BJ (cell line): ENCODE data around the gene BCAR3. TPM values are rescaled to one million over a fixed set of nuclear protein-coding genes. Genes with fewer than 3 reads are reported as not detected.
A peak's percentile ranks its signal among the peaks of the same experiment; 100 is the strongest.

Experiments
- CTCF ChIA-PET: fragments of 350-600 bp; formaldehyde crosslinking; extraction: SDS; loops from one replicate; lab custom pipeline; 2021; ENCODE audit warnings: antibody characterized with exemption, inconsistent platforms; lab: Yijun Ruan, JAX
- POLR2A ChIA-PET: fragments of 300-600 bp; sonication (Branson Sonifier 250); formaldehyde crosslinking; extraction: SDS; loops from one replicate; lab custom pipeline; 2021; ENCODE audit warnings: antibody characterized with exemption; lab: Charles Lee
- DNase-seq: peaks from one replicate; pipeline ENCODE4 v3.0.0-alpha.2; 2011; ENCODE audit warnings: low read depth
- H3K27me3 ChIP-seq: 2 replicates; pipeline ENCODE4 v1.6.0; 2011; ENCODE audit warnings: low read length; ENCODE audit not compliant: control insufficient read depth, insufficient read depth
- H3K36me3 ChIP-seq: 2 replicates; pipeline ENCODE4 v1.5.1; 2011; ENCODE audit warnings: low read length; ENCODE audit not compliant: control insufficient read depth, insufficient read depth
- H3K4me3 ChIP-seq: 2 replicates; pipeline ENCODE4 v1.5.1; 2011; ENCODE audit warnings: low read depth, mild to moderate bottlenecking, control low read depth, low read length
- polyA plus RNA-seq: library from polyadenylated mRNA; depleted of rRNA; stranded (reverse); fragments of >200 nt; gene quantifications from 2 replicates; pipeline ENCODE4 v1.2.3, GENCODE V29; 2011
- TF ChIP-seq, protein P1 (sequence below): IDR thresholded peaks from 2 replicates; pipeline ENCODE4 v1.5.1; 2011; ENCODE audit warnings: low read depth, mild to moderate bottlenecking, control low read depth, inconsistent platforms, low read length, moderate library complexity; ENCODE audit not compliant: insufficient read depth

The BCAR3 gene
- polyA plus RNA-seq, 1 experiment = 31.7 TPM

DNA sequence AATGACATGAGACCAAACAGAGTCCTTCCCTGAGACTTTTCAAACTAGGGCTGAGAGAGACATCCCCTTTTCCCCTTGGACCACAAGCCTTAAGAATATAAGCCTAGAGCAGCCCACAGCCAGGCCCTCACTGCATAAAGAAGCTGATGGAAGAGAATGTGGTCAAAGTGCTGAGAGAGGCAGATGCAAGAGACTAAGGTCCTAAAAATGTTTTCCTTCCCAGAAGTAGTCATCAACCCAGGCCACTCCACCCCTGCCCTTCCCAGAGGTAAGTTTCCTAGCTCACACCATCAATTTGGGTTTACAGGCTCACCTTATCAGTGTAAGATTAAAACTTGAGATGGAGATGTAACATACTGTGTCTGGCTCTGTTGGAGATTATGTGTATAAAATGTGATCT lies 58.2 kb downstream of the BCAR3 start:
- CTCF ChIA-PET = interaction anchor here (1.0 to 6.1 kb wide), 4 partner anchors 43 to 223 kb away, joined by 3 to 53 read pairs (median 4); no protein-coding TSS in a partner anchor
- TF ChIP-seq, protein P1, sequence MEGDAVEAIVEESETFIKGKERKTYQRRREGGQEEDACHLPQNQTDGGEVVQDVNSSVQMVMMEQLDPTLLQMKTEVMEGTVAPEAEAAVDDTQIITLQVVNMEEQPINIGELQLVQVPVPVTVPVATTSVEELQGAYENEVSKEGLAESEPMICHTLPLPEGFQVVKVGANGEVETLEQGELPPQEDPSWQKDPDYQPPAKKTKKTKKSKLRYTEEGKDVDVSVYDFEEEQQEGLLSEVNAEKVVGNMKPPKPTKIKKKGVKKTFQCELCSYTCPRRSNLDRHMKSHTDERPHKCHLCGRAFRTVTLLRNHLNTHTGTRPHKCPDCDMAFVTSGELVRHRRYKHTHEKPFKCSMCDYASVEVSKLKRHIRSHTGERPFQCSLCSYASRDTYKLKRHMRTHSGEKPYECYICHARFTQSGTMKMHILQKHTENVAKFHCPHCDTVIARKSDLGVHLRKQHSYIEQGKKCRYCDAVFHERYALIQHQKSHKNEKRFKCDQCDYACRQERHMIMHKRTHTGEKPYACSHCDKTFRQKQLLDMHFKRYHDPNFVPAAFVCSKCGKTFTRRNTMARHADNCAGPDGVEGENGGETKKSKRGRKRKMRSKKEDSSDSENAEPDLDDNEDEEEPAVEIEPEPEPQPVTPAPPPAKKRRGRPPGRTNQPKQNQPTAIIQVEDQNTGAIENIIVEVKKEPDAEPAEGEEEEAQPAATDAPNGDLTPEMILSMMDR = no peak
- Histone ChIP-seq H3K4me3 (no peak overlapping the region), H3K27me3 (no peaks in the 10 kb centered on the region), H3K36me3 (no peaks in the 10 kb centered on the region)
- no peak for DNase-seq
- POLR2A ChIA-PET = no interaction called here

- no peaks in the 10 kb centered on the region for H3K27me3 ChIP-seq
- no peak overlapping the region for H3K4me3 ChIP-seq
- TF ChIP-seq, protein P1 = no peak
- CTCF ChIA-PET = interaction anchor here (1.6 to 6.1 kb wide), 3 partner anchors 8 to 223 kb away, joined by 5 to 53 read pairs (median 14); no protein-coding TSS in a partner anchor
- POLR2A ChIA-PET = no interaction called here
- no peaks in the 10 kb centered on the region for H3K36me3 ChIP-seq
- DNase-seq = no peak
Observed at GRCh38 chr1:93621246-93621645, 60.4 kb downstream of the BCAR3 start.

GRCh38 chr1:93620841-93621210 lies 60.8 kb downstream of the BCAR3 start:
- Histone ChIP-seq H3K27me3 (no peaks in the 10 kb centered on the region), H3K36me3 (no peaks in the 10 kb centered on the region), H3K4me3 (no peak overlapping the region)
- ChIA-PET POLR2A (no interaction called here), CTCF (interaction anchor here (1.1 to 6.1 kb wide), 8 partner anchors 8 to 331 kb away, joined by 3 to 53 read pairs (median 5); no protein-coding TSS in a partner anchor)
- no peak for DNase-seq
- TF ChIP-seq, protein P1 = peak; percentile 24

- DNase-seq = peak; percentile 51
- TF ChIP-seq, protein P1 = no peak
- no peak overlapping the region for H3K4me3 ChIP-seq
- CTCF ChIA-PET = interaction anchor here (0.7 to 2.3 kb wide), 8 partner anchors 9 to 331 kb away, joined by 3 to 15 read pairs (median 5); no protein-coding TSS in a partner anchor
- H3K27me3 ChIP-seq = no peaks in the 10 kb centered on the region
- H3K36me3 ChIP-seq = no peaks in the 10 kb centered on the region
- POLR2A ChIA-PET = interaction anchor here (0.7 kb wide), 1 partner anchor 12 kb away, joined by 3 read pairs; no protein-coding TSS in a partner anchor
Observed at GRCh38 chr1:93620172-93620840, 61.3 kb downstream of the BCAR3 start.

DNA sequence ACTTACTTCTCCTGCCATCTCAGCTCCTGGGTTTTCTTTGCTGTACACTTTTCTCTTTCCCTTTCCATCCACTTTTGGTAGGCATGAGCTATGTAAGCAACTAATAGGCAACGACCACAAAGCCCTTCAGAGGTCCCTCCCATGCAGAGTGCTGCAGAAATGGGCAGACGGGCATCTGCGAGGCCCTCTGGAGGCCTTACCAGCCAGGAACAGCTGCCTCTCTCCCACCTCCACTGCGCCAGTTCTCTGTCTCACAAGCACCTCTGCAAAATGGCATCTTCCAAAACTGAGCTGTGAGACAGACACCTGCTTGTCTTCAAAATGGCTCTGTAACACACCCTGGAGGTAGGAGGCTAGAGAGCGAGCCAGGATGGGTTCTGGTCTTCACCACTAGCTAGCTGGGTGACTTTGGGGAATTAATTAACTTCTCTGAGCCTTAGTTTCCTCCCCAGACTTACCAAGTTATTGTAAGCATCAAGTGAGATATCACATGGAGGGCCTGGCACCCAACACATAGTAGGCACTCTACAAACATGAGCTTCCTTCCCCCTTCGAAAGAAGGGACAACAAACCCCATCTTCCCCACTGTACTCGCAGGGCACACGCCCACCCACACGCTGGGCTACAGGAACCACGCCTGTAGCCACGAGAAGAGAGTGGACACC lies 62.0 kb downstream of the BCAR3 start:
- no peaks in the 10 kb centered on the region for H3K36me3 ChIP-seq
- H3K27me3 ChIP-seq = no peaks in the 10 kb centered on the region
- TF ChIP-seq, protein P1 = no peak
- CTCF ChIA-PET = interaction anchor here (0.7 to 2.3 kb wide), 8 partner anchors 10 to 330 kb away, joined by 3 to 15 read pairs (median 5); no protein-coding TSS in a partner anchor
- POLR2A ChIA-PET = interaction anchor here (0.7 kb wide), 1 partner anchor 11 kb away, joined by 3 read pairs; no protein-coding TSS in a partner anchor
- DNase-seq = no peak
- H3K4me3 ChIP-seq = no peak overlapping the region
